ENCODE measurements around the gene METTL21A. TPM values are rescaled to one million over a fixed set of nuclear protein-coding genes. Genes with fewer than 3 reads are reported as not detected.

METTL21A gene
- total and polyA plus RNA-seq, 9 of the 15 experiments (the other 6 are each of a cell fraction or from before 2014, with no cell fraction given), result 9.1 to 46.5 (median 37.4) TPM

DNA sequence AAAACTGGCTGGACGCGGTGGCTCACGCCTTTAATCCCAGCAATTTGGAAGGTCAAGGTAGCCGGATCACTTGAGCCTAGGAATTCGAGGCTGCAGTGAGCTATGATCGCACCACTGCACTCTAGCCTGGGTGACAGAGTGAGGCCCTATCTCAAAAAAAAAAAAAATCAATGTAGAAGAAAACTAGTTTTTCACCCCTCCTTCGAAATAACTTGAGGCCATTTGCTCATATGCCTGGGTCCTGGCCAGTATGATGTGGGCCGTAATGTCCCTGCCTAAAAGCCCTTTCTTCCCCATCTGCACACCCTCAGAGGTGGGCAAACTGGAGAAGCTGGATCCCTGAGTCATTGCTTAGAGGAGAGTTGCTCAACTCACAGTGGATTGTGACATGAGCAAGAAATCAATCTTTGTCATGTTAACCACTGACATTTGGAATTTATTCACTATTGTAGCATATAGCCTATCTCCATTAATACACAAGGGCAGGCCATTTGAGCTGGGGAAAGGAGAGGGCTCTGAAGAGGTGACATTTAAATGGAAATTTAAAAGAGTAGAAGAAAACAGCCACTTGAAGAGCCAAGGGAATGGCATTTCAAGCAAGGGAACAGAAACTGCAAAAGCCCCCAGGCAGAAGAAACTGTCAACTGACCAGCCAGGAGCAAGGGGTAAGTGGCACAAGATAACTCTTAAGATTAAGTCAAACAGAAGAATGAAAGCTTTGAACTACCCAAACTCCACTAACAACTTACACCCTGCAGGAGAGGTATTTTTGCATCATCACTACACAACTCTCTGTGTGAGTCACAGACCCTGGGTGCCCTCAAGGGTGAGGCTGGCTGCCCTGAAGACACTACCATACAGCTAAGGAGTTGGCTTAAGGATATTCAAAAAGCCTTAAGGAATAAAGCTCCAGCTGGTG lies 7.6 kb upstream of the METTL21A start (continued):
- peak; percentile 25; the same call in 1 of the 2 replicates for TF ChIP-seq SMARCE1 (IDR thresholded peaks at IDR 0.05)
- no peak for TF ChIP-seq FOXK1 (CRISPR knock-in tag; IDR thresholded peaks at IDR 0.05; ENCODE audit: borderline replicate concordance)
- TF ChIP-seq PTBP1 (IDR thresholded peaks at IDR 0.05; ENCODE audit: low read depth, low read length), result 0 out of 2 replicates have a peak, but pooled peaks have one; percentile 65
- TF ChIP-seq, protein P1, sequence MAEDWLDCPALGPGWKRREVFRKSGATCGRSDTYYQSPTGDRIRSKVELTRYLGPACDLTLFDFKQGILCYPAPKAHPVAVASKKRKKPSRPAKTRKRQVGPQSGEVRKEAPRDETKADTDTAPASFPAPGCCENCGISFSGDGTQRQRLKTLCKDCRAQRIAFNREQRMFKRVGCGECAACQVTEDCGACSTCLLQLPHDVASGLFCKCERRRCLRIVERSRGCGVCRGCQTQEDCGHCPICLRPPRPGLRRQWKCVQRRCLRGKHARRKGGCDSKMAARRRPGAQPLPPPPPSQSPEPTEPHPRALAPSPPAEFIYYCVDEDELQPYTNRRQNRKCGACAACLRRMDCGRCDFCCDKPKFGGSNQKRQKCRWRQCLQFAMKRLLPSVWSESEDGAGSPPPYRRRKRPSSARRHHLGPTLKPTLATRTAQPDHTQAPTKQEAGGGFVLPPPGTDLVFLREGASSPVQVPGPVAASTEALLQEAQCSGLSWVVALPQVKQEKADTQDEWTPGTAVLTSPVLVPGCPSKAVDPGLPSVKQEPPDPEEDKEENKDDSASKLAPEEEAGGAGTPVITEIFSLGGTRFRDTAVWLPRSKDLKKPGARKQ (CRISPR knock-in tag; IDR thresholded peaks at IDR 0.05), result no peak
- TF ChIP-seq SMAD1 (IDR thresholded peaks at IDR 0.05; ENCODE audit: low read depth, low read length, partially characterized antibody), result no peak
- TF ChIP-seq SIN3A (IDR thresholded peaks at IDR 0.05; ENCODE audit: borderline replicate concordance in 2 of 2, control insufficient read depth in 1 of 2, low read depth in 2 of 2, low read length in 2 of 2), result no peak
- TF ChIP-seq, protein P2, sequence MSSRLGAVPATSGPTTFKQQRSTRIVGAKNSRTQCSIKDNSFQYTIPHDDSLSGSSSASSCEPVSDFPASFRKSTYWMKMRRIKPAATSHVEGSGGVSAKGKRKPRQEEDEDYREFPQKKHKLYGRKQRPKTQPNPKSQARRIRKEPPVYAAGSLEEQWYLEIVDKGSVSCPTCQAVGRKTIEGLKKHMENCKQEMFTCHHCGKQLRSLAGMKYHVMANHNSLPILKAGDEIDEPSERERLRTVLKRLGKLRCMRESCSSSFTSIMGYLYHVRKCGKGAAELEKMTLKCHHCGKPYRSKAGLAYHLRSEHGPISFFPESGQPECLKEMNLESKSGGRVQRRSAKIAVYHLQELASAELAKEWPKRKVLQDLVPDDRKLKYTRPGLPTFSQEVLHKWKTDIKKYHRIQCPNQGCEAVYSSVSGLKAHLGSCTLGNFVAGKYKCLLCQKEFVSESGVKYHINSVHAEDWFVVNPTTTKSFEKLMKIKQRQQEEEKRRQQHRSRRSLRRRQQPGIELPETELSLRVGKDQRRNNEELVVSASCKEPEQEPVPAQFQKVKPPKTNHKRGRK (tag; IDR thresholded peaks at IDR 0.05), result no peak
- TF ChIP-seq TEAD4 (IDR thresholded peaks at IDR 0.05; ENCODE audit: low read length), result peak; percentile 38; the same call in 1 of the 2 replicates
- TF ChIP-seq TEAD4 (CRISPR knock-in tag; IDR thresholded peaks at IDR 0.05; ENCODE audit: borderline replicate concordance), result no peak
- TF ChIP-seq ATF1 (CRISPR knock-in tag; IDR thresholded peaks at IDR 0.05), result no peak
- TF ChIP-seq ATF1 (tag; IDR thresholded peaks at IDR 0.05), result peak; percentile 35; the same call in 1 of the 2 replicates
- no peak for TF ChIP-seq ELK3 (CRISPR knock-in tag; IDR thresholded peaks at IDR 0.05)
- no peak for TF ChIP-seq ZC3H8 (IDR thresholded peaks at IDR 0.05)
- no peak for TF ChIP-seq CBX1 (IDR thresholded peaks at IDR 0.05; ENCODE audit: low read depth)
- no peak for TF ChIP-seq MECOM (CRISPR knock-in tag; IDR thresholded peaks at IDR 0.05)
- peak; percentile 78 for TF ChIP-seq MAFG (tag; conservative IDR thresholded peaks at IDR 0.05)
- no peak for TF ChIP-seq STAG1 (CRISPR knock-in tag; IDR thresholded peaks at IDR 0.05; ENCODE audit: borderline replicate concordance)
- peak; percentile 76 to 81 for TF ChIP-seq TRIM24 (IDR thresholded peaks at IDR 0.05)
- TF ChIP-seq ZC3H4 (CRISPR knock-in tag; IDR thresholded peaks at IDR 0.05; ENCODE audit: borderline replicate concordance), result no peak
- TF ChIP-seq, protein P3, sequence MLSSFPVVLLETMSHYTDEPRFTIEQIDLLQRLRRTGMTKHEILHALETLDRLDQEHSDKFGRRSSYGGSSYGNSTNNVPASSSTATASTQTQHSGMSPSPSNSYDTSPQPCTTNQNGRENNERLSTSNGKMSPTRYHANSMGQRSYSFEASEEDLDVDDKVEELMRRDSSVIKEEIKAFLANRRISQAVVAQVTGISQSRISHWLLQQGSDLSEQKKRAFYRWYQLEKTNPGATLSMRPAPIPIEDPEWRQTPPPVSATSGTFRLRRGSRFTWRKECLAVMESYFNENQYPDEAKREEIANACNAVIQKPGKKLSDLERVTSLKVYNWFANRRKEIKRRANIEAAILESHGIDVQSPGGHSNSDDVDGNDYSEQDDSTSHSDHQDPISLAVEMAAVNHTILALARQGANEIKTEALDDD (IDR thresholded peaks at IDR 0.05), result peak; percentile 82
- TF ChIP-seq DLX4 (CRISPR knock-in tag; IDR thresholded peaks at IDR 0.05), result no peak
- no peak for TF ChIP-seq ELF2 (CRISPR knock-in tag; IDR thresholded peaks at IDR 0.05)

Data from K562 (cell line).